Prostate gland (tissue), 2 donors: ENCODE data around the gene OPRM1. TPM values are rescaled to one million over a fixed set of nuclear protein-coding genes. Genes with fewer than 3 reads are reported as not detected.

Source experiments
- DNase-seq: peaks from one replicate; pipeline ENCODE4 v3.0.0-alpha.2; 2019; ENCODE audit warnings: low spot score
- H3K27ac ChIP-seq, 2 donors: fragments of 200-600 bp; sonication (generic); 2 replicates each; pipeline ENCODE4 v1.5.1; 2017 to 2019
- H3K27me3 ChIP-seq: fragments of 200-600 bp; sonication (generic); replicated peaks from 2 replicates; pipeline ENCODE4 v1.5.1; 2019; ENCODE audit not compliant: insufficient read depth
- H3K36me3 ChIP-seq, 2 donors: fragments of 200-600 bp; sonication (generic); 1 replicate in 1 of 2; 2 replicates in 1 of 2; pipeline versions ENCODE4 v1.5.1 to v1.8.1; 2017 to 2019
- H3K4me1 ChIP-seq: fragments of 200-600 bp; sonication (generic); replicated peaks from 2 replicates; pipeline ENCODE4 v1.5.1; 2019
- H3K4me3 ChIP-seq, 2 donors: fragments of 200-600 bp; sonication (generic); 2 replicates each; pipeline ENCODE4 v1.5.1; 2017 to 2019
- H3K9me3 ChIP-seq: fragments of 200-600 bp; sonication (generic); 2 replicates; pipeline ENCODE4 v1.5.1; 2017
- CTCF ChIP-seq, 4 experiments: fragments of 200-600 bp in 2 of 4; fragments of 450-650 bp in 2 of 4; sonication (generic) in 2 of 4; IDR thresholded peaks; 1 replicate in 3 of 4; 2 replicates in 1 of 4; pipeline ENCODE4 v1.5.1; 2016 to 2019; ENCODE audit warnings: antibody characterized with exemption in 4 of 4, mild to moderate bottlenecking in 2 of 4, moderate library complexity in 2 of 4
- POLR2A ChIP-seq: fragments of 450-650 bp; IDR thresholded peaks from one replicate; pipeline ENCODE4 v1.6.1; 2016; ENCODE audit warnings: antibody characterized with exemption, mild to moderate bottlenecking
- POLR2AphosphoS5 ChIP-seq: sonication (generic); formaldehyde crosslinking; IDR thresholded peaks from one replicate; pipeline ENCODE4 v1.6.1; 2017; ENCODE audit warnings: antibody characterized with exemption
- WGBS: methylation state at CpG from one replicate; pipeline ENCODE4 v1.1.5; 2018; 5-methylcytosine and 5-hydroxymethylcytosine counted together
- intact Hi-C: fragments of 100-400 bp; cut with DNase I; formaldehyde crosslinking; loops from one replicate; pipeline ENCODE4 v1.14.2; 2022
- total RNA-seq, 2 donors: library from RNA; depleted of rRNA; stranded (reverse); fragments of >200 nt; gene quantifications; one replicate each; pipeline ENCODE4 v1.1.0, GENCODE V29; 2016

Gene OPRM1
- total RNA-seq, 2 donors from 2014 or later = not detected

DNA sequence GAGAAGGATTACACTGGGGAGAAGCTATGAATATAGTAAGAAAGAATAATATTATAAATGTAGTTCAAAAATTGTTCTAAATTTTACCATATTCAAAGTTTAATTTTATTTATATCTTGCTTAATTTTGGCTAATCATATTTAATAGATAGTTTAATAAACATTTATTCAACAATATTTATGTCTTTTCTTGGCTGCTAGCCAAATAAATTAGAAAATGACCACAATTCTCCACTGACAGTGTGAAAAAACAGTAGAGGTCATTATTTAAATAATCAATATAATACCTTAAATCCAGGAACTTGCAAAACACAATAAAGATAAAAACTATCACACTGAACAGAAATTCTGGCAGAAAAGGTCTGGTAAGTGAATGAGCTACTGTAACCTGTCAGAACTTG lies 171.6 kb downstream of the OPRM1 start:
- no peaks in the 10 kb centered on the region for H3K4me1 ChIP-seq
- H3K9me3 ChIP-seq = no peaks in the 10 kb centered on the region
- intact Hi-C loops = no loop called here

DNA sequence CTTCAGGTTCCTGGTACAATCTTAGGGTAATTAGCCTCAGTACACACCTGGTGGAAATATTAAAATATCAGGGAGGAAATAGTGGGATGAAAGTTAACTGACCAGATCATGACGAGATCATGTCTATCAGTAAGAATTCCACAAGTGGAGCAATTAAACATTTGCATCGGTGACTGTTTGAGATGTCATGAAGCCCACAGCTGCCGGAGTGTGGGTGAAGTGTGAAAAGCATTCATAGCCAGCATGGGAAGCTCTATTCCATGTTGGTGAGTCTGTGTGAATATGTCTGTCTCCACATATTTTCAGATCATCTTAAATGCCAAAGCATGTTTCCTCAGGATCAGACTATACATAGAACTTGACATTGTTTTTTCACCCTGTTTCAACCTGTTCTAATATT lies 174.7 kb downstream of the OPRM1 start:
- TF ChIP-seq POLR2AphosphoS5 = no peak
- no peak for TF ChIP-seq CTCF (IDR thresholded peaks at IDR 0.05)
- no peak for TF ChIP-seq POLR2A
- H3K4me3 ChIP-seq = no peak overlapping the region
- no peaks in the 10 kb centered on the region for H3K4me1 ChIP-seq
- intact Hi-C loops = no loop called here
- no peaks in the 10 kb centered on the region for H3K36me3 ChIP-seq
- no peaks in the 10 kb centered on the region for H3K27me3 ChIP-seq
- no peak for DNase-seq
- no peaks in the 10 kb centered on the region for H3K9me3 ChIP-seq
- 94% methylated on average over 3 of the region's 3 CpGs for WGBS
- H3K27ac ChIP-seq = no peak overlapping the region

More for the DNA sequence above, 171.6 kb downstream of the OPRM1 start:
- TF ChIP-seq POLR2A = no peak
- no peak for TF ChIP-seq POLR2AphosphoS5
- TF ChIP-seq CTCF (IDR thresholded peaks at IDR 0.05) = no peak
- Histone ChIP-seq H3K4me3 (no peak overlapping the region), H3K27ac (no peak overlapping the region), H3K36me3 (no peaks in the 10 kb centered on the region), H3K27me3 (no peaks in the 10 kb centered on the region)
- no peak for DNase-seq

GRCh38 chr6:154218301-154218700 lies 179.3 kb downstream of the OPRM1 start:
- Histone ChIP-seq H3K27ac (no peak overlapping the region), H3K36me3 (no peaks in the 10 kb centered on the region), H3K9me3 (no peaks in the 10 kb centered on the region), H3K4me3 (no peak overlapping the region), H3K27me3 (no peaks in the 10 kb centered on the region), H3K4me1 (no peaks in the 10 kb centered on the region)
- intact Hi-C loops = no loop called here
- TF ChIP-seq POLR2A = no peak
- no peak for TF ChIP-seq POLR2AphosphoS5
- TF ChIP-seq CTCF (IDR thresholded peaks at IDR 0.05) = no peak
- 54% methylated on average over 6 of the region's 6 CpGs for WGBS
- DNase-seq = no peak

DNA sequence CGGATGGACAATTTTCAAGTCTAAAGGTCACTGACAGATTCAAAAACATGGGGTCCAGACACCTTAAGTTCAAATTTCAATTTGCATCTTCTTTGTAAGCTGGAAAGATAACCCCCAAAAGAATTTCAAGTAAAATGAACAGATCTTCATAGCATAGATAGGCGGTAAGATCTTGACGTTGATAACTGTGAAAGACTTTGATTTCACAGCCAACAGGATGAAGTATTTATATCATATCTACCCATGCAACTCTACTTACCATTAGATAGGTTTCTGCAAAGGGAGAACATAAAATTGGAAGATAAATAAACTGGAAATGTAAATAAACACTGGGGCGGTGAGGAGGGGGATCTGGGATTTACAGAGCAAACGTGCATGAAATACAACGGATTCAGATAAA lies 179.7 kb downstream of the OPRM1 start:
- DNase-seq = no peak
- H3K27me3 ChIP-seq = no peaks in the 10 kb centered on the region
- H3K4me1 ChIP-seq = no peaks in the 10 kb centered on the region
- no peak overlapping the region for H3K27ac ChIP-seq
- WGBS = 50% methylated on average over 6 of the region's 6 CpGs
- H3K4me3 ChIP-seq = no peak overlapping the region
- H3K36me3 ChIP-seq = no peaks in the 10 kb centered on the region
- intact Hi-C loops = no loop called here
- TF ChIP-seq POLR2A = no peak
- no peak for TF ChIP-seq CTCF (IDR thresholded peaks at IDR 0.05)
- no peak for TF ChIP-seq POLR2AphosphoS5
- no peaks in the 10 kb centered on the region for H3K9me3 ChIP-seq

DNA sequence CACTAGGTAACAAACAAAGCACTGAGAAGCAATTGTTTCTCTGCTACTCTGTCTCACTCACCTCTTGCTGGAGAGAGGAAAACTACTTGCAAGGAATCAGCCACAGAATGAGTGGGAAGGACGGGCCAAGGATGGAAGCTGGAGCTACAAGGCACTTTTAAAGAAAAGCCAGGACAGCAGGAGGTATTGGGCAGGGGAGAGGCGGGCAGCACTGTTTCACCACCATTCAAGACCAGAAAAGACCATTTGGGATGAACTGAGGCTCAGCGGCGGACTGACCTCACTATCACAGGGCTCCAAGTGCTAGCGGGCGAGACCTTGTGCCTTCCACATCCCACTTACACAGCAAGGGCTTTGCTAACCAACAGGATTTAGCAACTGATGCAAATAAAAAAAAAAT lies 180.2 kb downstream of the OPRM1 start:
- 91% methylated on average over 6 of the region's 6 CpGs for WGBS
- intact Hi-C loops = no loop called here
- no peak for DNase-seq
- Histone ChIP-seq H3K36me3 (no peaks in the 10 kb centered on the region), H3K4me1 (no peaks in the 10 kb centered on the region), H3K4me3 (no peak overlapping the region), H3K27me3 (no peaks in the 10 kb centered on the region), H3K27ac (no peak overlapping the region), H3K9me3 (no peaks in the 10 kb centered on the region)
- TF ChIP-seq CTCF (IDR thresholded peaks at IDR 0.05) (no peak), POLR2AphosphoS5 (no peak), POLR2A (no peak)
